Measurements from ENCODE around the gene PSAT1. TPM values are rescaled to one million over a fixed set of nuclear protein-coding genes. Genes with fewer than 3 reads are reported as not detected.

Gene PSAT1
- total RNA-seq, 1 donor from 2014 or later, result 83.3 TPM

GRCh38 chr9:78301466-78301865 lies 4.5 kb downstream of the PSAT1 start:
- peaks cover 7% of the 10 kb centered on the region for H3K9me3 Mint-ChIP-seq (ENCODE audit: unreplicated experiment)
- TF ChIP-seq CTCF (IDR thresholded peaks at IDR 0.05; ENCODE audit: partially characterized antibody, unreplicated experiment), result no peak
- H3K27me3 Mint-ChIP-seq (ENCODE audit: unreplicated experiment), result peaks cover 3% of the 10 kb centered on the region
- H3K4me1 Mint-ChIP-seq (ENCODE audit: low read depth, unreplicated experiment), result peaks cover 8% of the 10 kb centered on the region
- no peak for DNase-seq
- H3K36me3 Mint-ChIP-seq (ENCODE audit: unreplicated experiment), result peaks cover 4% of the 10 kb centered on the region
- H3K4me3 Mint-ChIP-seq (ENCODE audit: unreplicated experiment), result no peak overlapping the region
- no peak overlapping the region for H3K27ac Mint-ChIP-seq (ENCODE audit: unreplicated experiment)

- H3K27ac Mint-ChIP-seq (ENCODE audit: unreplicated experiment), result no peak overlapping the region
- peaks cover 8% of the 10 kb centered on the region for H3K4me1 Mint-ChIP-seq (ENCODE audit: low read depth, unreplicated experiment)
Observed at GRCh38 chr9:78303377-78304062, 6.6 kb downstream of the PSAT1 start.

GRCh38 chr9:78304357-78304756 lies 7.4 kb downstream of the PSAT1 start:
- Mint-ChIP-seq H3K4me3 (ENCODE audit: unreplicated experiment) (no peak overlapping the region), H3K36me3 (ENCODE audit: unreplicated experiment) (peaks cover 4% of the 10 kb centered on the region), H3K27ac (ENCODE audit: unreplicated experiment) (no peak overlapping the region), H3K9me3 (ENCODE audit: unreplicated experiment) (peaks cover 1% of the 10 kb centered on the region), H3K4me1 (ENCODE audit: low read depth, unreplicated experiment) (peaks cover 4% of the 10 kb centered on the region), H3K27me3 (ENCODE audit: unreplicated experiment) (peaks cover 1% of the 10 kb centered on the region)
- no peak for TF ChIP-seq CTCF (IDR thresholded peaks at IDR 0.05; ENCODE audit: partially characterized antibody, unreplicated experiment)
- no peak for DNase-seq

More at GRCh38 chr9:78303377-78304062, 6.6 kb downstream of the PSAT1 start:
- DNase-seq, result no peak
- Mint-ChIP-seq H3K36me3 (ENCODE audit: unreplicated experiment) (peaks cover 4% of the 10 kb centered on the region), H3K27me3 (ENCODE audit: unreplicated experiment) (peaks cover 1% of the 10 kb centered on the region), H3K9me3 (ENCODE audit: unreplicated experiment) (peaks cover 1% of the 10 kb centered on the region), H3K4me3 (ENCODE audit: unreplicated experiment) (no peak overlapping the region)
- no peak for TF ChIP-seq CTCF (IDR thresholded peaks at IDR 0.05; ENCODE audit: partially characterized antibody, unreplicated experiment)

- peaks cover 1% of the 10 kb centered on the region for H3K27me3 Mint-ChIP-seq (ENCODE audit: unreplicated experiment)
- TF ChIP-seq CTCF (IDR thresholded peaks at IDR 0.05; ENCODE audit: partially characterized antibody, unreplicated experiment), result no peak
- no peaks in the 10 kb centered on the region for H3K9me3 Mint-ChIP-seq (ENCODE audit: unreplicated experiment)
- peaks cover 10% of the 10 kb centered on the region for H3K36me3 Mint-ChIP-seq (ENCODE audit: unreplicated experiment)
- DNase-seq, result no peak
- H3K4me1 Mint-ChIP-seq (ENCODE audit: low read depth, unreplicated experiment), result no peaks in the 10 kb centered on the region
- no peak overlapping the region for H3K4me3 Mint-ChIP-seq (ENCODE audit: unreplicated experiment)
- no peak overlapping the region for H3K27ac Mint-ChIP-seq (ENCODE audit: unreplicated experiment)
Observed at GRCh38 chr9:78306222-78307076, 9.5 kb downstream of the PSAT1 start.

- no peaks in the 10 kb centered on the region for H3K27me3 Mint-ChIP-seq (ENCODE audit: unreplicated experiment)
- H3K9me3 Mint-ChIP-seq (ENCODE audit: unreplicated experiment), result no peaks in the 10 kb centered on the region
- H3K4me3 Mint-ChIP-seq (ENCODE audit: unreplicated experiment), result no peak overlapping the region
- no peak for DNase-seq
- TF ChIP-seq CTCF (IDR thresholded peaks at IDR 0.05; ENCODE audit: partially characterized antibody, unreplicated experiment), result no peak
- H3K27ac Mint-ChIP-seq (ENCODE audit: unreplicated experiment), result no peak overlapping the region
- peaks cover 10% of the 10 kb centered on the region for H3K36me3 Mint-ChIP-seq (ENCODE audit: unreplicated experiment)
- H3K4me1 Mint-ChIP-seq (ENCODE audit: low read depth, unreplicated experiment), result no peaks in the 10 kb centered on the region
Observed at GRCh38 chr9:78307360-78307759, 10.4 kb downstream of the PSAT1 start.

All from glutamatergic neuron (in vitro differentiated cells).